ENCODE data around the gene C1QTNF12. TPM values are rescaled to one million over a fixed set of nuclear protein-coding genes. Genes with fewer than 3 reads are reported as not detected.
A peak's percentile ranks its signal among the peaks of the same experiment; 100 is the strongest.

Gene C1QTNF12
- total RNA-seq, 1 experiment from 2014 or later: 4.4 TPM

- no peak overlapping the region for H3K18ac ChIP-seq (ENCODE audit: insufficient read length, low read depth, low read length)
- no peak overlapping the region for H3K27ac ChIP-seq (ENCODE audit: insufficient read length, low read depth, low read length)
- no peak overlapping the region for H3K4ac ChIP-seq (ENCODE audit: low read depth, low read length)
- H3K36me3 Mint-ChIP-seq (ENCODE audit: insufficient read depth in 1 of 3, low read depth in 3 of 3): peaks cover 37 to 69% (median 59%) of the 10 kb centered on the region in 3 experiments; a peak in 6 of 7 replicates
- H3K9me3 Mint-ChIP-seq: no peaks in the 10 kb centered on the region
- no peaks in the 10 kb centered on the region for H3K27me3 Mint-ChIP-seq (ENCODE audit: low read depth)
- no peaks in the 10 kb centered on the region for H3K4me1 ChIP-seq (ENCODE audit: insufficient read depth, low read length)
- H3K79me1 ChIP-seq (ENCODE audit: insufficient read depth, low read depth, low read length, poor library complexity, severe bottlenecking): no peaks in the 10 kb centered on the region
- no peaks in the 10 kb centered on the region for H3K27me3 ChIP-seq (ENCODE audit: insufficient read depth, low read length)
- no peak overlapping the region for H3K23ac ChIP-seq (ENCODE audit: insufficient read length, low read depth, low read length)
- H2BK12ac ChIP-seq (ENCODE audit: insufficient read length, low read depth, low read length): no peak overlapping the region
- peak; percentile 70 for DNase-seq
- no peaks in the 10 kb centered on the region for H3K9me3 ChIP-seq (ENCODE audit: control insufficient read depth, low read depth, low read length)
- no peak overlapping the region for H2AFZ ChIP-seq (ENCODE audit: low read length)
- peak overlapping the region in 1 of 3 experiments; percentile 52; a peak in 1 of 7 replicates for H3K27ac Mint-ChIP-seq
- no CpG with 5 or more reads among the region's 10 CpGs for WGBS (ENCODE audit: extremely low coverage, insufficient read length, low lambda C conversion rate)
- H4K5ac ChIP-seq (ENCODE audit: insufficient read length, low read depth, low read length): no peak overlapping the region
- no peak overlapping the region for H2BK20ac ChIP-seq (ENCODE audit: low read depth, low read length, poor library complexity, severe bottlenecking)
- H3K4me3 Mint-ChIP-seq: no peak overlapping the region
- no peaks in the 10 kb centered on the region for H4K20me1 ChIP-seq (ENCODE audit: control insufficient read depth, insufficient read depth, insufficient read length)
- no peak overlapping the region for H3K56ac ChIP-seq (ENCODE audit: insufficient read length, low read depth, low read length)
- peak; percentile 65 for TF ChIP-seq CTCF (conservative IDR thresholded peaks at IDR 0.05)
- H2BK120ac ChIP-seq (ENCODE audit: low read depth, low read length, poor library complexity, severe bottlenecking): no peak overlapping the region
- no peaks in the 10 kb centered on the region; the same call in 1 of the 2 replicates for H3K79me2 ChIP-seq (ENCODE audit: insufficient read depth, low read length)
- H3K23me2 ChIP-seq (ENCODE audit: insufficient read length, low read depth, low read length, poor library complexity, severe bottlenecking): no peaks in the 10 kb centered on the region
- no peak overlapping the region for H3T11ph ChIP-seq (ENCODE audit: low read length)
- H2AK5ac ChIP-seq (ENCODE audit: insufficient read length, low read length): no peak overlapping the region
- H2BK5ac ChIP-seq (ENCODE audit: insufficient read length, low read length): no peak overlapping the region
- no peak overlapping the region for H3K9ac ChIP-seq (ENCODE audit: extremely low read depth, insufficient read length, low read length)
- no peak overlapping the region for H3K4me2 ChIP-seq (ENCODE audit: insufficient read depth, insufficient read length, low read length)
- no peak overlapping the region for H4K91ac ChIP-seq (ENCODE audit: insufficient read length, low read depth, low read length)
- H3K4me1 Mint-ChIP-seq: no peaks in the 10 kb centered on the region
- H4K8ac ChIP-seq (replicated peaks; ENCODE audit: insufficient read length, low read depth, low read length): no peak overlapping the region
- H3K14ac ChIP-seq (ENCODE audit: insufficient read depth, low read length): no peak overlapping the region
- H2BK15ac ChIP-seq (ENCODE audit: low read depth, low read length): no peak overlapping the region
These were observed 18.3 kb upstream of the C1QTNF12 start for GRCh38 chr1:1264868-1265272.
